Left ventricle myocardium inferior (tissue), 1 donor: ENCODE data around the gene SPATA45. TPM values are rescaled to one million over a fixed set of nuclear protein-coding genes. Genes with fewer than 3 reads are reported as not detected.
"Not testable (repeated sequence)": the region's sequence is repeated elsewhere in the genome, so short reads cannot be mapped to it uniquely, and the experiment has no call there.

Source experiments
- DNase-seq: peaks from one replicate; pipeline ENCODE4 v3.0.0-alpha.2; 2020
- H3K27ac ChIP-seq: fragments of 200-600 bp; replicated peaks from 2 replicates; pipeline ENCODE4 v1.8.0; 2021
- H3K27me3 ChIP-seq: fragments of 200-600 bp; 2 replicates; pipeline ENCODE4 v1.8.0; 2021; ENCODE audit warnings: low read depth
- H3K36me3 ChIP-seq: fragments of 200-600 bp; 2 replicates; pipeline ENCODE4 v1.8.0; 2021
- H3K4me1 ChIP-seq: fragments of 200-600 bp; 2 replicates; pipeline ENCODE4 v1.8.0; 2021
- H3K4me3 ChIP-seq: fragments of 200-600 bp; 2 replicates; pipeline ENCODE4 v1.8.0; 2021; ENCODE audit warnings: mild to moderate bottlenecking, moderate library complexity
- H3K9me3 ChIP-seq: fragments of 200-600 bp; replicated peaks from 2 replicates; pipeline ENCODE4 v1.8.0; 2021
- CTCF ChIP-seq: fragments of 200-600 bp; IDR thresholded peaks from 2 replicates; pipeline ENCODE4 v1.8.0; 2021; ENCODE audit warnings: antibody characterized with exemption, mild to moderate bottlenecking, borderline replicate concordance
- intact Hi-C: fragments of 100-400 bp; cut with micrococcal nuclease; formaldehyde crosslinking; loops from one replicate; pipeline ENCODE4 v1.11.0; 2022
- total RNA-seq: library from RNA; stranded (reverse); fragmentation: NEBNext Ultra II Directional; extraction: Animal tissue kit (Norgen Biotek cat#: 25700); gene quantifications from one replicate; pipeline ENCODE4 v1.2.1, GENCODE V29; 2021
- donor health status: DM: no; HTN: yes; CAD: no; lungs with severe emphysema.

SPATA45 gene
- total RNA-seq, 1 donor from 2014 or later: not detected

GRCh38 chr1:212852105-212852688 is 4.7 kb upstream of the SPATA45 start:
- H3K4me3 ChIP-seq: no peak overlapping the region
- peaks cover 7% of the 10 kb centered on the region for H3K4me1 ChIP-seq
- no peak overlapping the region for H3K27ac ChIP-seq
- intact Hi-C loops: no loop called here
- TF ChIP-seq CTCF: no peak
- H3K27me3 ChIP-seq: no peaks in the 10 kb centered on the region
- H3K9me3 ChIP-seq: no peaks in the 10 kb centered on the region
- no peaks in the 10 kb centered on the region for H3K36me3 ChIP-seq
- no peak for DNase-seq

GRCh38 chr1:212844521-212844920 is 2.9 kb downstream of the SPATA45 start:
- H3K27ac ChIP-seq, H3K4me3 ChIP-seq, H3K4me1 ChIP-seq, H3K36me3 ChIP-seq, H3K9me3 ChIP-seq, intact Hi-C loops, DNase-seq, H3K27me3 ChIP-seq: not testable (repeated sequence)

GRCh38 chr1:212838145-212838544 is 9.3 kb downstream of the SPATA45 start:
- H3K27me3 ChIP-seq: no peaks in the 10 kb centered on the region
- no peaks in the 10 kb centered on the region for H3K9me3 ChIP-seq
- H3K27ac ChIP-seq: no peak overlapping the region
- H3K4me1 ChIP-seq: no peaks in the 10 kb centered on the region
- no peak for DNase-seq
- intact Hi-C loops: no loop called here
- no peaks in the 10 kb centered on the region for H3K36me3 ChIP-seq
- no peak overlapping the region for H3K4me3 ChIP-seq
- no peak for TF ChIP-seq CTCF

- intact Hi-C loops, H3K36me3 ChIP-seq, H3K27ac ChIP-seq: not testable (repeated sequence)
These were observed 13.9 kb downstream of the SPATA45 start for GRCh38 chr1:212833211-212834207.

GRCh38 chr1:212828395-212828794 is 19.1 kb downstream of the SPATA45 start:
- no peak for DNase-seq
- no peak overlapping the region for H3K4me3 ChIP-seq
- no peaks in the 10 kb centered on the region for H3K36me3 ChIP-seq
- TF ChIP-seq CTCF: no peak
- peaks cover 18% of the 10 kb centered on the region for H3K9me3 ChIP-seq
- intact Hi-C loops: no loop called here
- H3K4me1 ChIP-seq: no peaks in the 10 kb centered on the region
- no peak overlapping the region for H3K27ac ChIP-seq
- no peaks in the 10 kb centered on the region for H3K27me3 ChIP-seq

More at GRCh38 chr1:212833211-212834207, 13.9 kb downstream of the SPATA45 start:
- DNase-seq, H3K9me3 ChIP-seq, H3K27me3 ChIP-seq, H3K4me3 ChIP-seq, H3K4me1 ChIP-seq: not testable (repeated sequence)

- H3K27me3 ChIP-seq: no peaks in the 10 kb centered on the region
- H3K9me3 ChIP-seq: peaks cover 18% of the 10 kb centered on the region
- H3K4me3 ChIP-seq: no peak overlapping the region
- intact Hi-C loops: no loop called here
- DNase-seq: no peak
- no peak for TF ChIP-seq CTCF
- H3K27ac ChIP-seq: no peak overlapping the region
- no peaks in the 10 kb centered on the region for H3K4me1 ChIP-seq
- H3K36me3 ChIP-seq: no peaks in the 10 kb centered on the region
These were observed 19.6 kb downstream of the SPATA45 start for GRCh38 chr1:212827831-212828278.
